Erythroblast (primary cell): ENCODE measurements around the gene NR1H2.
"Not testable (repeated sequence)": the region's sequence is repeated elsewhere in the genome, so short reads cannot be mapped to it uniquely, and the experiment has no call there.

Experiments
- GATA1 ChIP-seq: IDR thresholded peaks from 2 replicates; pipeline ENCODE4 v1.6.1; 2011; ENCODE audit warnings: low read depth, mild to moderate bottlenecking, control low read depth, low read length, moderate library complexity
- POLR2A ChIP-seq: IDR thresholded peaks from 2 replicates; pipeline ENCODE4 v1.6.1; 2011; ENCODE audit warnings: mild to moderate bottlenecking, low read length

- not testable (repeated sequence) for TF ChIP-seq POLR2A, GATA1
Observed at GRCh38 chr19:50329926-50330294, 46.3 kb upstream of the NR1H2 start.
